Muscle of back (tissue), 13 donors: ENCODE measurements around the gene SGCD. TPM values are rescaled to one million over a fixed set of nuclear protein-coding genes. Genes with fewer than 3 reads are reported as not detected.
A peak's percentile ranks its signal among the peaks of the same experiment; 100 is the strongest.

Experiments used
- DNase-seq, 3 donors: peaks; one replicate each; pipeline versions ENCODE4 v3.0.0 to v3.0.0-alpha.2; 2013
- long read RNA-seq, 9 donors: transcript quantifications; one replicate each; lab custom pipeline, GENCODE V29; 2026
- polyA plus RNA-seq, 10 donors: library from polyadenylated mRNA; unstranded; fragments of 120-200 nt; gene quantifications; one replicate each; pipeline ENCODE4 v1.2.1, GENCODE V29; 2013; ENCODE audit not compliant: insufficient read length in 10 of 10

SGCD gene
- 100 to 1,000 TPM in 1 of 10 donors, 10 to 100 TPM in 9; 77.3 to 113 (median 84.3) TPM for polyA plus RNA-seq
- long read RNA-seq, donor 1, full-length matches to known transcripts = 16 of 21 reads
- long read RNA-seq, donor 1, partial matches to known transcripts = 5 of 21 reads
- long read RNA-seq, donor 1, other reads (novel, unspliced or antisense) = 0 of 21 reads
- long read RNA-seq, donor 2, full-length matches to known transcripts = 12 of 12 reads
- long read RNA-seq, donor 2, partial matches to known transcripts = 0 of 12 reads
- long read RNA-seq, donor 2, other reads (novel, unspliced or antisense) = 0 of 12 reads
- long read RNA-seq, donor 3 = 0 reads
- long read RNA-seq, donor 4, full-length matches to known transcripts = 10 of 17 reads
- long read RNA-seq, donor 4, partial matches to known transcripts = 7 of 17 reads
- long read RNA-seq, donor 4, other reads (novel, unspliced or antisense) = 0 of 17 reads
- long read RNA-seq, donor 5, full-length matches to known transcripts = 19 of 31 reads
- long read RNA-seq, donor 5, partial matches to known transcripts = 12 of 31 reads
- long read RNA-seq, donor 5, other reads (novel, unspliced or antisense) = 0 of 31 reads
- long read RNA-seq, donor 6, full-length matches to known transcripts = 27 of 27 reads
- long read RNA-seq, donor 6, partial matches to known transcripts = 0 of 27 reads
- long read RNA-seq, donor 6, other reads (novel, unspliced or antisense) = 0 of 27 reads
- long read RNA-seq, donor 7, full-length matches to known transcripts = 13 of 23 reads
- long read RNA-seq, donor 7, partial matches to known transcripts = 10 of 23 reads
- long read RNA-seq, donor 7, other reads (novel, unspliced or antisense) = 0 of 23 reads
- long read RNA-seq, donor 8, transcript SGCD-201 (9 exons, 1,606 nt) = major isoform, 15 of 35 reads
- long read RNA-seq, donor 8, partial matches to known transcripts = 20 of 35 reads
- long read RNA-seq, donor 8, other reads (novel, unspliced or antisense) = 0 of 35 reads
- long read RNA-seq, donor 9, partial matches to known transcripts = 0 of 2 reads
- long read RNA-seq, donor 9, other reads (novel, unspliced or antisense) = 0 of 2 reads

DNA sequence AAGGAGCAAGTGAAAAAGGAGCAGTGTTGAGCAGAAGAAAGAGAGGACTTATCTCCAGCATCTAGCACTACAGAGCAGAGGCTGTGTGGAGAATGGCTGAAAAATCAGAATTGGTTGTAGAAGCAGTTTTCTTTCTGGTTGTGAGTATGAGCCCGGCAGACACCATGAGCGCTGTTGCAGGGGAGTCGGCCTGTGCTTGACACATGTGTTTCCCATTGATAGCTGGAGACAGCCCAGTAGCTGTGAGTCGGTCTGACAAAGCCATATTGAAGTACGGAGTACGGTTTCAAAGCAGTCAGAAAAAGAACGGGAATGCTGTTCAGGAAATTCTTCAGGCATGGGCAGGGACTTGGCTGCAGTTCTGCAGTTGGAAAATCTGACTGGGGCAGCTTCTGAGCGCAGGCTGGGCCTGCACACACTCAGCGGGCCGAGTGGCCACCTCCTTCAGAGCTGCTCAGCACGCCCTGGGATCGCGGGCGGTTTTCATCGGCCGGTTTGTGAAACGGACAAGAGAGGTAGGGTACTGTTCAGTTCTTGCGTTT lies at the start of gene SGCD:
Gene SGCD (plus strand): TSS at position 447 of the 542 bp plus-strand sequence.
- peak; percentile 90 to 97 (median 94) for DNase-seq

DNA sequence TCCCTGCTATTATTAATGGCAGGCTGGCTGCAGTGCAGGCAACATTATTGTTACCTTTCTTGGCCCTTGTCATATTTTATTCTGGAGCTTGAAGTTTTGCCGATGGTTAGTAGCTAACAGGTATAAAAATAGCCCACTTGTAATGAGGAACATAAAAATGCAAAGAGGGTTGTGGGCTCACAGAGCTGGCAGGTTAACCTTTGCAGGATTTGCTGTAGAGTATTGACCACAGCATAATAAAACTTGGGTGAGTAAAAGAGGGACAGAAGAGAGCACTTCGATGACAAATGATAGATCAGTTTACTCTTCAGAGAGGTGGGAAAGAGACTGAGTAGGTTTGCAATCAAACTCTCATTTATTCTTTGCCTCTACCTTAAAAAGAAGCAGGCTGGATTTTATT lies 49.7 kb upstream of the SGCD start:
- DNase-seq = no peak

DNA sequence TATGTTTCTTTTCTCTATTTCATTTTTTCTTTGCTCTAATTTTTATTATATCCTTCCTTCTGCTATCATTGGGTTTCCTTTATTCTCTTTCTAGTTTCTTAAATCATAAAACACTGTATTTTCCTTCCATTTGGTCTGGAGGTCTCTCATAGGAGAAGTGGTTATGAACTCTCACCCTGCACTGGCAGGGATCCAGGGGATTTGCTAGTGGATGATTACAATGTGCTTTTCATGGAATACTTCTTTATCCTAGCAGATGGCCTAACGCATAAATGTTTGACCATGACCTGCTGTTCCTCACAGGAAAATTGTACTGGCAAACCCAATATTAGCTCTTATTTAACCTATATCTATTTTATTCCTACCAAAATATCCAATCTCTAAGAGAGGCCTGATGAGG lies 31.5 kb upstream of the SGCD start:
- peak in 2 of 3 donors; percentile 20 to 58 for DNase-seq

DNA sequence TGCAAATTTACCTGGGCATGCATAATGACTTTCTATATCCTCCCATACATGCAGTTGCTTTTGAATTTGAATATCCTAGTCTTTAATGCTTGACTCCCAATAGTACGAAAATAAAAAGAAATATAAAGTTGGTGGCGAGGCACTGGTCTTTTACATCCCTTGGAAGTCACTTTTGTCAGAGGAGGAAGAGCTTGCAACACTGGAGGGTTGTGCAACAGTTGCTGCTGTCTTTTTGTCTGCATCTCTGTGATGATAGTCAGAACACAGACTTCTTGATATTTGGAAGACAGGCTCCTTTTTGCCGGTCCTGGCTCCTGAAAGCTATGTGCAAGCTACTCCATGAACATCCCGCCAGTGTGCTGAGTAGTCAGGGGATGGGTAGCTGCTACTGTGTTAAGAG lies 16.8 kb upstream of the SGCD start:
- no peak for DNase-seq

DNA sequence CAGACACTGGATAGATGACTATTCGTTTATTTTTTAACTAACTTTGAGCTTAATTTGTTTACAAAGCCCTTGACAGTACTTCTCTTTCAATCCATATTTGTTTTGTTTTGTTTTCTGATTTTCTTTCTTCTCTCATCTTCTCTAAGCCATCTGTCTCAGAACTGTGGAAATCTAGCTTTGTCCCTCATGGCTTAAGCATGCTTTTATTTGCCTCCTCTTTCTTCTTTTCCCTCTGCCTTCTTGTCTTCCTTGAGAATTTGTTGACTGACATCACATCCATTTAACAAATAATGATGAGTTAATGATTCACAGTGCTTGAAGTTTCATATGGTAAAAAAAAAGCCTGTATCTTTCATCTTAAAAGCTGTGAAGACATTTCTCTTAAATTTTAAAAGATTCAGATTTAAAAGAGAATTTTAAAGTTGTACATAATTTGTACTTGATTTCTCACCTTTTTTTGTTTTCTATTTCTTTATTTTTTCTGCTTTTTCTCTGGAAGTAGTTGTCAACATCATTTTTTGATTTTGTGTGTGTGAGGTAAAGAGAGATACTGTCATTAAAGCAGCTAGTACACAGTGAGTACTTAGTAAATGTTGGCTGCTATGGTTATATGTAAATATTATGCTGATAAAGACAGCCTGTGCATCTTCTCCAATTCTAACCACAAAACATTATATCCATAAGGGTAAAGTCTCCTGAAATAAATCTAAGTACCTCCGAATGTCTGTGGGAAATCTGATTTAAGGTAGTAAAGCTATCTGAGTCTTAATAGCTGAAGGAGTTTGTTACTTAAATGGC lies 13.9 kb upstream of the SGCD start:
- no peak for DNase-seq

DNA sequence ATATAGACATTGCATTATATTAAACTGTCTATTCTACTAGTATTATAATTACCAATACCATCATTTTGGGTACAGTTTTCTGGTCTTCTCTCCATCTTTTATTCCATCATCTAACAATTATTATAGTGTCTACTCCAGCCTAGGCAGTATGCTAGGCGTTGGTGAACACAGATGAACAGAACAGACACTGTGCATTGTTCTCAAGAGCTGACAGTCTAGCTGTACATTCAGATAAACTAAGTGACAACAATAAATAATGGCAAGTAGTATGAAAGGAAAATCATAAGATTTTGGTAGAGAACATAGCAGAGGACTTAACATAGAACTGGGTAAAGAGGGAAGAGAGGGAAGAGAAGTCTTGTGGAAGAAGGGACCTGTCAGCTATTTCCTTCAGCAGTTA lies 12.5 kb upstream of the SGCD start:
- no peak for DNase-seq

DNA sequence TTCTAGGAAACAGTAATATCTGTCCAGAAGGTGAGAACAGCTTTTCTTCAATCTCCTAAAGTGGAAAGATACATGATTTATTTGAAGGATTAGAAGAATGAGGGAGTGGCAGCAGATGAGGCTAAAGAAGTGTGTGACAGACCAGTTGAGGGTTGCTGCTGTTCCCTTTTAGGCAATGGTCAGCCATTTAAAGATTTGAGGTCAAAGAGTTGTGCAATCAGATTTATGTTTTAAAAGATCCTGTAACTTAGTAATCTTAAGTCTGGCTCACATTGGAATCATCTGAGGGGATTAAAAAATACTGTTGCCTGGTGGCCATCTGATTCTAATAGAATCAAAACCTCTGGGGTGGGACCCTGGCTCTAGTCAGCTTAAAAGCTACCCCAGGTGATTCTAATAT lies 4.3 kb upstream of the SGCD start:
- no peak for DNase-seq

DNA sequence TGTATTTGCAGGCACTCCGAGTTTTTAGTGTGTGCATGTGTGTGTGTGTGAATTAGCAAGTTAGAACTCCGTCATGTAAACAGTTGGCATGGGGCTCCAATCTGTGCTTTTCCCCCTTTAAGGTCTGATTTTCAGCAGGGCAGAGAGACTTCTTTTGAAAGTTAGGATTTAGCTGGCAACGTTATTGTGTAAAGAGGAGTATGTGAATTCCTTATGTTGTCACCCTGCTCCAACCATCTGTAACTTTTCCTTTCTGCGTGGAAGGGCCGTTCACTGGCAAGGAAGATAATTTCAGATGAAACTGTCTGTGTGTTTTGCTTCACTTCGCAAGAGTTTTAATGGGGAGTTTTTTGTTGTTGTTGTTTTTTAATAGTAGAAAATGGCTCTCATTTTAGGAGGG lies 332 bp downstream of the SGCD start:
- no peak for DNase-seq

DNA sequence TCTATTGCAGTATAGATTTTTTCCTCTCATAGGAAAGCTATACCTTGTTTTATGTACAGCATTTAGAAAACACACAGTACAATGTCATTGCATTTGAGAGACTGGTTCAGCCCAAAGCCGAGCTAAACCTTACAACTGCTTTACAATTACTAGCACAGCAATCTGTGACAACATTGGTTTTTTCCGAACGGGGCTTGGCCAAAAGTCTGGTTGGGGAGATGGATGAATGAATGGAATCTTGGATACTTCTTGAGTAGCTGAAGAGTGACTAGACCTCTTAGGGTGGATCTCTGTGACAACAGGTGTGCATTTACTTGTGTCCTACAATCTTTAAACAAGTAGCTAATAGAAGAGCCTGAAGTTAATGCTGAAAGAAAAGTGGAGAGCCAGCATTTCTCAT lies 1.2 kb downstream of the SGCD start:
- DNase-seq = peak; percentile 63 to 88 (median 68)

DNA sequence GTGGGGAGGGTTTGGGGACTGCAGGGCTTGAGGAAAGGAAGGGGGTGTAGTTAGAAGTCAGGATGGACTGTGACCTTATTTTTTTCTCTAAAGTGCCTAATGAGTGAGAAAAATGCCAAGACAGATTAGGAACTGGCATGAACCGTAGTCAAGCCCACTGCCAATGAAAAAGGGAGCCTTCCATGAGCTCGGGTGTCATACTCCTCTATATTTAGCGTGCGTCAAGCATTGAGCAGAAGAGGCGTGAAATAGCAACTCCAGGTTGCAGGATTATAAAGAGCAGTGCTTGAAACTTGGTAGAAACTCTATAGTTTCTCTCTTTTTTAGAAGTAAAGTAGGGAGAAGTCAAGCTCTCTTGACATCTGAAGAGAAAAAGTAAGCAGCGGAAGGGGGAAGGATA lies 1.8 kb downstream of the SGCD start:
- DNase-seq = peak in 2 of 3 donors; percentile 47 to 59

DNA sequence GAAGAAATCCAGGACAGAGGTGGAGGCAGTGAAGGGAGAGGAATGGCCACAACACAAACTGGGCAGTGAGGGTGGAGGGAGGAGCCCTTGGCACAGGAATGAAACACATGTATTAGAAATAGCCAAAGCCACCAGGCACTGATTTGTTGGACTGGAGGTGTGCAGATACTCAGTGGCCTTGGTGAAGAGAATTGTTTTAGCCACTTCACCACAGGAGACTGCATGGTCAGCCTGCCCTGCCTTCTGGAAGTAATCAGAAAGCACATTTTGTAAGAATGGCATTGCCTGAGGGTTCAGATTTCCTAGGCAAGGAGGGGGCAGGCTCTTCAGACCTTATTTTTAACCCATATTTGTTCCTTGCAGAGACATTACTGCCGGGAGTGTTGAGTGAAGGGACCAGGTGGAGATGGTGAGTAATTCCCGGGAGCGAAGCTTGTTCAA lies 2.2 kb downstream of the SGCD start:
- DNase-seq = peak; percentile 42 to 59 (median 45)

DNA sequence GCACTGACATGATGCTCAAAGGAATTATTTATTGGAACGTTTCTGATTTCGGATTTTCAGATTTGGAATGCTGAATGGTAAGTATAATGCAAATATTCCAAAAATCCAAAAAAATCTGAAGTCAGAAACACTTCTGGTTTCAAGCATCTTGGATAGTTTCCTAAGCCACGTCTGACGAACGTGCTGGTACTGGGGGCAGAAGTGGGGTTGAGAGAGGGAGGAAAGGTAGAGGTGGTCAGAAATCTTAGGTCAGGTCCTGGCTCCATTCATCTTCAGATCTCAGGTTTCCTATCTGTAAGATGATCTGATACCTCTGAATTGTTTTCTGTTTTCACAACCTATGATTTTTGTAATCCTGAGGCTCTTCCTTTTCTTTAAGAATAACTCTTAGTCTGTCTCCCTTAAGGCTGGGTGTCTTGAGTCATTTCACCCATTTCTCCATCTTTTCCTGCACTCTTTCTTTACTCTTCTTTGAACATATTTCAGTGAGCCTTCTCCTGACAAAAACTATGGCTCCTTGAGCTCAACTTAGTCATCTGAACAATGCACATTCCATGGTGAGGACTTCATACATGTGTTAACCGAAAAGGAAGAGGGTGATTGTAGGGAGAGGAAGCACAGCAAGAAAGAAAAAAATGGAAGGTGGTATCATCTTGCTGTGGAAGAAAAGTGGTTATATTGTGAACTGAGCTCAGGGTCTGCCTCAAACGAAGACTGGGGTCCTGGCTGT lies 3.3 kb downstream of the SGCD start:
- DNase-seq = peak in 1 of 3 donors; percentile 30

DNA sequence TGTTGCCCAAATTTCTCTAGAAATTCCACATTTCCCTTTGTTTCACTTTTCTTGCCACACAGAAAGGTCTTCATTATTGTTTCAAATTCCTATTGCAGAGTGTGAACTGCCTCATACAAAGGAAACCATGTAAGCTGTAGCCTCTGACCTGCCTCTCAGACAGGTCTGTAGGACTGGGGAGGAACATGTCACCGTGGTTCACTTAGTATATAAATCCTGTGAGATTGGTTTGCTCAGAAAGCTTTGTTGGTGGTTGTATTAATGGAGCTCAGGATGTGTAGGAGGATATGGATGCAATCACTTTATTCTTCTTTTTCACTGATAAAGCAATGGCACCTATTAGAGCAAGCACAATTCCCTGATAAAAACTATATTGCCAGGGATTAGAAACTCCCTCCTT lies 4.2 kb downstream of the SGCD start:
- DNase-seq = no peak

DNA sequence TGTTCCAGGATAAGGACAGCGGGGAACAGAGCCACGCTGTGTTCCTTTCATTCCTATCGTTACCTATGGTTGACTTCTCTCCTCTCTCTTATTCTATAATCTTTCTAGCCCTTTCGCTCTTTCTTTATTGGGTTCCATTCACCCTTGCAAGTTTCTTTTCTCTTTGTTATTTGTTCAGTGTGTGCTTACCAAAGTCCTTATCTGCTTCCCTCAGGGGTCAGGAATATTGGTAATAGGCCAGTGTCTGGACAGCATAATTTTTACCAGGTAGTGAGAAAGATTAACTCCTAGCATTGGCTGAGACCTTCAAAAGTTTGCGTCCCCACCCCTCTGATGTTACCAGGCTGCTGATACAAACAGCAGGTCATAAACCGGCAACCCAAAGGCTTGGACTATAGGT lies 4.9 kb downstream of the SGCD start:
- no peak for DNase-seq

DNA sequence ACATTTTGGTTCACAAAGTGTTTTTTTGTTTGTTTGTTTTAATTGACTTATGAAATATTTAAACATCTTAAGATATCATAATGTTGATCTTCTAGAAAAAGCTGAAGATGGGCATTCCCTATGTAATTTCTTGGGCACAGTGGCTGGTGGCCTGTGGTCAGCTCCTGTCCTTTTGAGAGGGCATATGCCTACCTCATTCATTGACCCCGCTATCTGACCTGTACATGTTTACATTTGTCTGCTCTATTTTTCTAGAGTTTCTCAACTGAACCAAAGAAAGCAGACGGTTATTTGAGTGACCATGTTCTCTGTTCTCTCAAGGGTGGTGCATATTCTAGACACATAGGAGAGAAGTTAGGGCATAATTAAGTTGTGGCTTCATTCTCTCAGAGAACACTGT lies 5.3 kb downstream of the SGCD start:
- DNase-seq = no peak

DNA sequence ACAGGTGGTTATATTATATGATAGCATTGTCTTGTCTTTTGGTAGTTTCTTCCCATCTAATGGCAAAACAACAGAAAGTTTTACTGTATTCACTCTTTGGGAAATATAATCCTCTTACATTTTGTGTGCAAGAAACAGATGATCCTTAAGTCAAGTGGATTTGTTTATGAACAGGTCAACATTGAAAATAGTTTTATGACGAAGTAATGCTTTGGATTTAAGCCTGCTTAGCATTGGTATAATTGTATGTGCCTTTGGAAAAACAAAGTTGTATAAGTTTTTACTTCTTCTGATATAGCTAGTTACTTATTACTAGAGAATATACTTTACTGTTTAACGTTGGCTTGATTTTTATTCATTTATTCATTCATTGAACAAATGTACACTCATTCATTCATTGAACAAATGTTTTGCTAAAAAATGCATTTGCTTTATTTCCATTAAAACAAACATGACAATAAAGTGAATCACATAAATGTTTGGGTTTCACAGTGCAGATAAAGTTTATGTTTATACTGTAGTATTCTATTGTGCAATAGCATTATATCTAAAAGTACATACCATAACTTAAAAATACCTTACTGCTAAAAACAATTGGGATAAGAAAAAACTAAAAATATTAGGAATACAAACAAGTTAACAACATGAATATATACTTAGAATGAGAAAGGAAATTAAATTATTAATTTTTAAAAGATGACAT lies 12.3 kb downstream of the SGCD start:
- DNase-seq = no peak

DNA sequence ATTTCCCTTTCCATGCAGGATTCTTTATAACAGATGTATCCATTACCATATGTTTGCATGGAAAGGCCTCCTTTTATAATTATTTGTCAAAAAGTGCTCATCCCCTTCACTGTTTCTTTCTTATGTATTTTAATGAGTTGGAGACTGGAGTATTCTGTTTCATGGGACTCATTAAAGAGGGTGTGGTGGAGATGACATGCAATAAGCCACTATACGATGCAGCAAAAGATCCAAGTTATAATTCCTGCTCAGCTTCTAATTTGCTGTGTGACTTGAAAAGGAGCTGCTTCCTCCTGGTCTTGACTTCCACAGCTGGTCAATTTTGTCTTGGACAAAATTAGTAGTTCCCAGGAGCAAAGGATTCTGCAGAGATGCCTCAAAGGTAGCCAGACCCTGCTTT lies 13.9 kb downstream of the SGCD start:
- peak in 2 of 3 donors; percentile 30 to 62 for DNase-seq

DNA sequence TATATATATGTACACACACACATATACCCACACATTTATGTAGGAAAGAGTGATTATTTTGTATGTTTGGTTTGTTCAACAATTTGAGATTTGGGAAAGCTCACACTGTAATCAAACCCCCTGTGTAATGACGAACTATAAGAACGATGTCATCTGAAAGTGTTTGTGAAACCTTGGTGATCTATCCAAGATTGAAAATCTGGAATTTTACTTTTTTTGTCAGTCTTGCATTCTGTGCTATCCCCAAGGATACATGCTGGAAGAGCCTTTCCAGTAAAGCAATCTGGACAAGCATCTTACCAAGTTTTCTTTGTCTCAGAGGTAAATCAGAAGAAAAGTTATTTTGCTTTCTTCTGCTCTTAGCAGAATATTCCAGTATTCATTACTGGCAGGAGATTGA lies 23.3 kb downstream of the SGCD start:
- peak; percentile 62 to 88 (median 80) for DNase-seq

DNA sequence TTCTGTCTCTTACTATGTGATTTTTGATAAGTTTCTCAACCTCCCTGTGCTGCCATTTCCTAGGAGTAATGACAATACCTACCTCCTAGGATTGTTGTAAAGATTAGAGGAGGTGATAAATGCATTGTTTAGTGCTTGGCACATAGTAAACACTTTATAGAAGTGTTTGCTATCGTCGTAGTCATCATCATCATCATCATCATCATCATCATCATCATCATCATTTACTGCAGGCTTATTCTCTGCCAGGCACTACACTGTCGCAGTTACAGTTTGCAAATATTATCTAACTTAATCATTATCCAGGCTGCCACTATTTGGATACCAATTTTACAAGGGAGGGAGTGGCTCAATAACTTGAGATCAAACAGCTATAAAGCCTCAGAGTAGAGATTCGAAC lies 24.5 kb downstream of the SGCD start:
- DNase-seq = no peak

DNA sequence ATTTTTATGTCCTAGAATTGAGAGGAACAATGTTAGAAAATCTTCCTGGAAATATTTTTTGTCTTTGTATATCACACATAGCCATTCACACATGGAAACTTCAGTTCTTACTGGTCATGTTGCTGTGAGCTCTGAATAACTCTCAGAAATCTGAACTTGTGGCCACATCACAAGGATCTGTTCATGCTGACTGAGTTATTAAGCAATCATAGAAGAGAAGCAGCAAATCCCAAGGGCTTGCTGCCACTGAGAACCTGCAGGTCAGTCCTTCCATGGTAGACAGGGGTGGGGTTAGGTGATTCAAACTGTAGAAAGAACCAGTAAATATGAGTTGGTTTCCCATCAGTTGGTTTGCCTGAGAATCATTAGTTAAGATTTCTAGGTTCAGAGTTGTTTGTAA lies 27.6 kb downstream of the SGCD start:
- DNase-seq = no peak
